ENCODE data around the gene JAKMIP1. TPM values are rescaled to one million over a fixed set of nuclear protein-coding genes. Genes with fewer than 3 reads are reported as not detected.
"Not testable (repeated sequence)": the region's sequence is repeated elsewhere in the genome, so short reads cannot be mapped to it uniquely, and the experiment has no call there.

The JAKMIP1 gene
- total and polyA plus RNA-seq, 2 experiments from 2014 or later: not detected

DNA sequence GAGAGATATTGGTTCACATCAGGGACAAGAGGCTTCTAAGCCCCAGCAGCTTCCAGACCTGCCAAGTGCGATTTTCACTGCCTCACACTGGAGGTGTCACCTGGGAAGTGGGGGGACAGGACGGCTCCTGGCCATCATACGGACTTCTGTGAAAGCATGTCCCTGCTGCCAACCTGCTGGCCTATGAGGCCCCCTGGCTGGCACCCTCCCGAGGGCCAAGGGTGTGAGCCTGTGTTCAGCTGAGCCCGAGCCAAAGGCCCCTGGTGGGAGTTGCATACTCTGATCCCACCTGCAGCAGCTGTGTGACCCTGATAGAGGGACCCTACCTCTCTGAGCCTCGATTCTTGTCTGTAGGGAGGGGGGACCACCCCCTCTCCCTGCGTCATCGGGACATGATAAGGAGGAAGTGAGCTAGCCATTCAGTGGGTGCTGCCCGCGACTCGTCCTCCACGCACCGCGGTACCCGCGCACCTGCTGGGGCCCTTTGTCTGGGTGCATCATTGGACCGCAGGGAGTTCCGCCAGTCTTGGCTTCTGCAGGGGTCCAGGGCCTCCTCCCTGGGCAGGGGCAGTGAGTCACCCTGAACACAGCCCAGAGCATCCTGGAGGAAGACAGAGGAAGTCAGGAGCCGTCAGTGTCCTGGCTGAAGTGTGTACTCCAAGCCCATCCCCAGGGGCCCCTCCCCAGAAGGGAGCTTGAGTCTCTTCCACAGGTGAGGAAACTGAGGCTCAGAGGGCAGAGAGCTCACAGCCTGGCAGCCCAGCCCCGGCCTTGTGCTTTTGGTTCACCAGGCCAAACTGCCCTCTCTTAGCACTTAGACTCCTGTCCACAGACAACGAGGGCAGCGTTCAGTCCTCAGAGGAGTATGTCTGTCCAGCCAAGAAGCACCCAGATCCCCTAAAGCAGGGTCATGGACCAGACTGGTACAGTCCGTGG lies 206.2 kb downstream of the JAKMIP1 start:
- H3K9ac ChIP-seq: no peak overlapping the region
- no peak overlapping the region for H3K4me3 ChIP-seq
- no peaks in the 10 kb centered on the region for H4K20me1 ChIP-seq (ENCODE audit: insufficient read depth)
- no peaks in the 10 kb centered on the region for H3K9me2 ChIP-seq (ENCODE audit: insufficient read depth)
- TF ChIP-seq EZH2 (IDR thresholded peaks at IDR 0.05; ENCODE audit: insufficient read depth, poor library complexity, severe bottlenecking): no peak
- no peak for TF ChIP-seq EZH2phosphoT487 (IDR thresholded peaks at IDR 0.05; ENCODE audit: insufficient read depth, low read depth)
- no peaks in the 10 kb centered on the region for H3F3A ChIP-seq (ENCODE audit: insufficient read depth)
- no peaks in the 10 kb centered on the region for H3K36me3 ChIP-seq (ENCODE audit: low read depth)
- H3K9me3 ChIP-seq (ENCODE audit: low read depth): no peaks in the 10 kb centered on the region
- H3K4me2 ChIP-seq (ENCODE audit: unreplicated experiment): no peak overlapping the region
- no peaks in the 10 kb centered on the region for H3K4me1 ChIP-seq (ENCODE audit: insufficient read depth)
- H3K27ac ChIP-seq: no peak overlapping the region
- H3K27me3 ChIP-seq (replicated peaks; ENCODE audit: insufficient read depth): no peaks in the 10 kb centered on the region
- H3K79me2 ChIP-seq (ENCODE audit: insufficient read depth): no peaks in the 10 kb centered on the region
- in situ Hi-C loops (cut with MboI): no loop called here
- 66 to 76% methylated on average over 22 to 23 of the region's 23 CpGs for WGBS, 2 experiments (ENCODE audit: low coverage in 1 of 2, low lambda C conversion rate in 2 of 2, missing lambda C conversion rate in 2 of 2)
- no peak overlapping the region for H2AFZ ChIP-seq
- DNase-seq: no peak

GRCh38 chr4:5993346-5993745 lies 207.0 kb downstream of the JAKMIP1 start:
- H3K9me3 ChIP-seq (ENCODE audit: low read depth); H3K4me3 ChIP-seq; in situ Hi-C loops (cut with MboI); H3K27ac ChIP-seq; H4K20me1 ChIP-seq (ENCODE audit: insufficient read depth); H3K9me2 ChIP-seq (ENCODE audit: insufficient read depth); H3K27me3 ChIP-seq (replicated peaks; ENCODE audit: insufficient read depth); H3F3A ChIP-seq (ENCODE audit: insufficient read depth); H3K4me1 ChIP-seq (ENCODE audit: insufficient read depth); DNase-seq; H3K4me2 ChIP-seq (ENCODE audit: unreplicated experiment); H3K9ac ChIP-seq; H3K36me3 ChIP-seq (ENCODE audit: low read depth); H3K79me2 ChIP-seq (ENCODE audit: insufficient read depth); H2AFZ ChIP-seq: not testable (repeated sequence)
- WGBS, 2 experiments (ENCODE audit: low coverage in 1 of 2, low lambda C conversion rate in 2 of 2, missing lambda C conversion rate in 2 of 2): 29 to 36% methylated on average over 8 to 9 of the region's 9 CpGs

DNA sequence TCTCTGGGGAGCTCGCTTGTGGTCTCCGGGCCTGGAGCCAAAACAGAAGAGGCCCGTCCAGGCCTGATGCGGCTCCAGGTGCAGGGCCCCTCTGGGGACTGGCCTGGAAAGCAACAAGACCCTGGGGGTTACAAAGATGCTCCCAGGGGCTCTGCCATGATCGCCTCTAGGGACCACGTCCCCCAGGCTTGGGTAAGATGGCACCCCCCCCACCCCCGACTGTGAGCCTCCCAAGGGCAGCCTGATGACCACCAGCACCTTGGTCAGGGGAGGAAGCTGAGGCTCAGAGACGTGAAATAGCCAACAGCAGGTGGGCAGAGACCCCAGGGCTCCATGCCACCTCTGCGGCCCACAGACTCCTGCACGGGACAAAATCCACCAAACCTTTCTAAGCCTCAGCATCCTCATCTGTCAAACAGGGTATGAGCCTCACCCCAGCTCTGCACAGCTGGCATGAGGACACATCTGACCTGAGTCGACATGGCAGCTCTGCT lies 207.5 kb downstream of the JAKMIP1 start:
- Histone ChIP-seq H3K36me3 (ENCODE audit: low read depth) (no peaks in the 10 kb centered on the region), H3K79me2 (ENCODE audit: insufficient read depth) (no peaks in the 10 kb centered on the region), H3K4me1 (ENCODE audit: insufficient read depth) (no peaks in the 10 kb centered on the region), H3K9me2 (ENCODE audit: insufficient read depth) (no peaks in the 10 kb centered on the region), H3K4me3 (no peak overlapping the region), H3K27me3 (replicated peaks; ENCODE audit: insufficient read depth) (no peaks in the 10 kb centered on the region), H4K20me1 (ENCODE audit: insufficient read depth) (no peaks in the 10 kb centered on the region), H3K27ac (no peak overlapping the region), H3K9me3 (ENCODE audit: low read depth) (no peaks in the 10 kb centered on the region), H3K4me2 (ENCODE audit: unreplicated experiment) (no peak overlapping the region), H2AFZ (no peak overlapping the region), H3K9ac (no peak overlapping the region), H3F3A (ENCODE audit: insufficient read depth) (no peaks in the 10 kb centered on the region)
- in situ Hi-C loops (cut with MboI): no loop called here
- no peak for TF ChIP-seq EZH2phosphoT487 (IDR thresholded peaks at IDR 0.05; ENCODE audit: insufficient read depth, low read depth)
- 32 to 33% methylated on average over 8 to 11 of the region's 11 CpGs for WGBS, 2 experiments (ENCODE audit: low coverage in 1 of 2, low lambda C conversion rate in 2 of 2, missing lambda C conversion rate in 2 of 2)
- DNase-seq: no peak

DNA sequence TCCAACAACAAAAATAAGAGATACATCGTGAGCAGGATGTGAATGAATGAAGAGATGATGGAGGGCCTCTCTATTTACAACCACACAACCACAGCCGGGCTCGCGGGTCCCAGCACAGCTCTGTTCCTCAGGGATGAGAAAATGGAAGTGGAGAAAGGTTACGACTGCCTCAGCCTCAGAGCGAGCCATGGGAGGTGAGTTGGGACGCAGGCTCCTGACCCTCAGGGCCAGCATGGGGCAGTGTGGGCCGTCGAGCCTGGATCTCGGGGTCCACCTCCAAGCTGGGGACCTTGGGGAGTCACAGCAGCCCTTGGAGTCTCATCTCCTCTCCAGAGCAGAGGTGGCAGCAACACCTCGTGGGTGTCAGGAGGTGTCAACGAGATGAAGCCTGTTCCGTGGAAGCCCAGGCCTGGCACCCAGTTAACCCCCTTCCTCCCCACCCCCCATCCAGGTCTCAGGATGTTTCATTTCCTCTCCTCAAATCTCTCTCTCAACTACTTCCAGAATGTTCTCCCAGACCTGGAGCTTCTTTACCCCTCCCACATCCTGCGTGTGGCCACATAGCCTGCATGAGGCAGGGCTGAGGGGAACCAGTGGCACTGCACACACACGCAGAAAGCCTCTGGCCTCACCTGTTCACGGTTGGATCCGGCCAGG lies 208.1 kb downstream of the JAKMIP1 start:
- in situ Hi-C loops (cut with MboI): no loop called here
- DNase-seq: no peak
- Histone ChIP-seq H2AFZ (no peak overlapping the region), H3K27me3 (replicated peaks; ENCODE audit: insufficient read depth) (no peaks in the 10 kb centered on the region), H3K4me1 (ENCODE audit: insufficient read depth) (no peaks in the 10 kb centered on the region), H3K4me3 (no peak overlapping the region), H4K20me1 (ENCODE audit: insufficient read depth) (no peaks in the 10 kb centered on the region), H3F3A (ENCODE audit: insufficient read depth) (no peaks in the 10 kb centered on the region), H3K4me2 (ENCODE audit: unreplicated experiment) (no peak overlapping the region), H3K79me2 (ENCODE audit: insufficient read depth) (no peaks in the 10 kb centered on the region), H3K36me3 (ENCODE audit: low read depth) (no peaks in the 10 kb centered on the region), H3K9ac (no peak overlapping the region), H3K9me2 (ENCODE audit: insufficient read depth) (no peaks in the 10 kb centered on the region), H3K27ac (no peak overlapping the region), H3K9me3 (ENCODE audit: low read depth) (no peaks in the 10 kb centered on the region)
- TF ChIP-seq EZH2phosphoT487 (IDR thresholded peaks at IDR 0.05; ENCODE audit: insufficient read depth, low read depth) (no peak), EZH2 (IDR thresholded peaks at IDR 0.05; ENCODE audit: insufficient read depth, poor library complexity, severe bottlenecking) (no peak)
- 37 to 40% methylated on average over 17 of the region's 17 CpGs for WGBS, 2 experiments (ENCODE audit: low coverage in 1 of 2, low lambda C conversion rate in 2 of 2, missing lambda C conversion rate in 2 of 2)

All from GM23248 (cell line).